ENCODE measurements around the gene CTTNBP2NL.
"Not testable (repeated sequence)": the region's sequence is repeated elsewhere in the genome, so short reads cannot be mapped to it uniquely, and the experiment has no call there.

CTTNBP2NL gene

GRCh38 chr1:112409414-112409813 lies 13.4 kb downstream of the CTTNBP2NL start:
- no peak overlapping the region for H3K4me3 ChIP-seq (ENCODE audit: low read depth, low read length)
- no peak for DNase-seq (ENCODE audit: low read depth)

DNA sequence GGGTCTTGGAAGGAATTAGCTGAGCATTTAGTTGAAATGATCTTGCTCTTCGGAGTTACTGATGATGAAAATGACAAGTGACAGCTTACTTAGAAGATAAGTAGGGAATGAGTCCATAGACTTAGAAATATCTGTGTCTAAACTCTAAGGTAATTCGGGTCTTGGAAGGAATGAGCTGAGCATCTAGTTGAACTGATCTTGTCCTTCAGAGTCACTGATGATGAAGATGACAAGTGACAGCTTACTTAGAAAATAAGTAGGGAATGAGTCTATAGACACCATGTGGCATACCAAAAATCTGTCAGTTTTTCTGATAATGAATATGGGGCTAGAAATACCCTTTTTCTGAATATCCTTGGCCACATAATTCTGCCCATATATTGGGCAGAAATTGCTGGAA lies 14.7 kb downstream of the CTTNBP2NL start:
- H3K4me3 ChIP-seq (ENCODE audit: low read depth, low read length): no peak overlapping the region
- DNase-seq (ENCODE audit: low read depth): no peak

GRCh38 chr1:112417271-112417670 lies 21.3 kb downstream of the CTTNBP2NL start:
- no peak for DNase-seq (ENCODE audit: low read depth)
- H3K4me3 ChIP-seq (ENCODE audit: low read depth, low read length): no peak overlapping the region

DNA sequence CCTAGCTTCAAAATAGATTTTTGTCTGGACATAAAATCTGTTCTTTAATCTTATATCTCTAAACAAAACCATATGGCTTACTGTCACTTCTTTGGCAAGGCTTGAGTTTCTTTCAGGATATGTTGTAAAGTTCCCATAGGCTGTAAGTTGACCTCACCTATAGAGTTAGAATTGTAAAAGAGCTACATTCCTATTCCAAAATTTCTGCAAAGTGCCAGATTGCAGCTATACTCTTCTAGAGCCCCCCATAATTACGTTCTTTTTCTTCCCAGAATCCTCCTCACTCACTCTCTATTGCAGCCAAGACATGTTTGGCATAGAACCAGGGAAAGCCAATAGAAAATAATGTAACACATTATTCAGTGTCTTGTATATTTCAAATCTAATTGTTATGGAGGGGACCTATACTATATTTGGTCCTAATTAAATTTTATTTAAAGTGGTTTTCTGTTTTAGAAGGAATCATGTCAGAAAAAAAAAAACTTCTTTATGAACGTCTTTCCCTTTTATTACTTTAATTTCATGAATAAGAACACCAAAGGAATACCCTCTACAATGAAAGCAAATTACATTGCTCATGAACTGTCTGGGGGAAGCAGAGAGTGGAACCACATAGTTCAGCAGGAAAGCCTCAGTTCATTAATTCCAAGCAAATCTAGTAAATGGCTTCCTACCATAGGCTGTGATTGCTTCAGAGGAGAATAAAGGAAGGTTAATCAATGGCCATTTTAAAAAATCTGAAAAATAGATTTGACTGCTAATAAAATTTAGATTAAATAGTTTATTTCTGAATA lies 22.3 kb downstream of the CTTNBP2NL start:
- H3K4me3 ChIP-seq (ENCODE audit: low read depth, low read length): no peak overlapping the region
- DNase-seq (ENCODE audit: low read depth): no peak

GRCh38 chr1:112423207-112423606 lies 27.2 kb downstream of the CTTNBP2NL start:
- no peak for DNase-seq (ENCODE audit: low read depth)
- H3K4me3 ChIP-seq (ENCODE audit: low read depth, low read length): no peak overlapping the region

- DNase-seq (ENCODE audit: low read depth); H3K4me3 ChIP-seq (ENCODE audit: low read depth, low read length): not testable (repeated sequence)
Observed at GRCh38 chr1:112423666-112424065, 27.7 kb downstream of the CTTNBP2NL start.

- DNase-seq (ENCODE audit: low read depth): no peak
- H3K4me3 ChIP-seq (ENCODE audit: low read depth, low read length): no peak overlapping the region
Observed at GRCh38 chr1:112429749-112430148, 33.7 kb downstream of the CTTNBP2NL start.

- H3K4me3 ChIP-seq (ENCODE audit: low read depth, low read length): no peak overlapping the region
- DNase-seq (ENCODE audit: low read depth): no peak
Observed at GRCh38 chr1:112431038-112431437, 35.0 kb downstream of the CTTNBP2NL start.

- no peak overlapping the region for H3K4me3 ChIP-seq (ENCODE audit: low read depth, low read length)
- no peak for DNase-seq (ENCODE audit: low read depth)
Observed at GRCh38 chr1:112435448-112435847, 39.4 kb downstream of the CTTNBP2NL start.

DNA sequence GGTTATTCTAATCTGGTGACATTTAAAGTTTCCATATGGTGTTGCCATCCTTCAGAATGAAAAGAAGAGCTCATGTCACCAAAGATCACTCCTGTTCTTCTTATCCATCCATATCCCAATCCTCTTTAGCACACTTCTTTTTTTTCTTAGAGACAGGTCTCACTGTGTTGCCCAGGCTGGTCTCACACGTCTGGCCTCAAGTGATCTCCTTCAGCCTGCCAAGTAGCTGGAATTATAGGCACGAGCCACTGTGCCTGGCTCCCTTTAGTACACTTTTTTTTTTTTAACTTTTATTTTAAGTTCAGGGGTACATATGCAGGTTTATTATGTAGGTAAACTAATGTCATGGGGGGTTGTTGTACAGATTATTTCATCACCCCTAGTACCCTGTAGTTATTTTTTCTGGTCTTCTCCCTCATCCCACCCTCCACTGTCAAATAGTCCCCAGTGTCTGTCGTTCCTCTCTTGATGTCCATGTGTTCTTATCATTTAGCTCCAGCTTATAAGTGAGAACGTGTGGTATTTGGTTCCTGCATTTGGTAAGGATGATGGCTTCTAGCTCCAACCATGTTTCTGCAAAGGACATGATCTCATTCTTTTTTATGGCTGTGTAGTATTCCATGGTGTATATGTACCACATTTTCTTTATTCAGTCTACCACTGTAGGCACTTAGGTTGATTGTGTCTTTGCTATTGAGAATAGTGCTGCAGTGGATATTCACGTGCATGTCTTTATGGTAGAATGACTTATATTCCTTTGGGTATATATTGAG lies 40.6 kb downstream of the CTTNBP2NL start:
- no peak overlapping the region for H3K4me3 ChIP-seq (ENCODE audit: low read depth, low read length)
- DNase-seq (ENCODE audit: low read depth): no peak

DNA sequence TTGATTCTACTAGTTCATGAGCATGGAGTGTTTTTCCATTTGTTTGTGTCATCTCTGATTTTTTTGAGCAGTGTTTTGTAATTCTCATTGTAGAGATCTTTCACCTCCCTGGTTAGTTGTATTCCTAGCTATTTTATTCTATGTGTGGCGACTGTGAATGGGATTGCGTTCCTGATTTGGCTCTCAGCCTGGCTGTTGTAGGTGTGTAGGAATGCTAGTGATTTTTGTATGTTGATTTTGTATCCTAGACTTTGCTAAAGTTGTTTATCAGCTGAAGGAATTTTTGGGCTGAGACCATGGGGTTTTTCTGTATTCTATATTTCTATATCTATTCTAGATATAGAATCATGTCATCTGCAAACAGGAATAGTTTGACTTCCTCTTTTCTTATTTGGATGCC lies 42.1 kb downstream of the CTTNBP2NL start:
- H3K4me3 ChIP-seq (ENCODE audit: low read depth, low read length); DNase-seq (ENCODE audit: low read depth): not testable (repeated sequence)

- no peak overlapping the region for H3K4me3 ChIP-seq (ENCODE audit: low read depth, low read length)
- no peak for DNase-seq (ENCODE audit: low read depth)
Observed at GRCh38 chr1:112439592-112439991, 43.6 kb downstream of the CTTNBP2NL start.

DNA sequence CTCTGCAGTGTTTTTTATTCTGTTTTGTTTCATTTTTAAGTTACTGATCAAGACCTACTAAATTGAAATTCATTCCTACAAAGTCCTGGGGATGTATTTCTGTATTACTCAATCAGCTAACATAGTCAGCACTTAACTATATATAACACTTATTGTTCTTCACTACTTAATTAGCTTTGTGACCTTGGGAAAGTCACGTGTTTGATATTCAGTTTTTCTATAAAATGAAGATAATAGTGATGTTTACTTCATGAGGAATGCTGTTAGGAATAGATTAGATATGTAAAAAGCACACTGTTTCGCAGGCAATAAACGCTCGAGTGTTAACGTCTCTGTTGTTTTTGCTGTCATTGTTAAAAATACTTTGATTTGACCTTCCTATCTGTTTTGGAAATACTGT lies 44.6 kb downstream of the CTTNBP2NL start:
- no peak overlapping the region for H3K4me3 ChIP-seq (ENCODE audit: low read depth, low read length)
- no peak for DNase-seq (ENCODE audit: low read depth)

DNA sequence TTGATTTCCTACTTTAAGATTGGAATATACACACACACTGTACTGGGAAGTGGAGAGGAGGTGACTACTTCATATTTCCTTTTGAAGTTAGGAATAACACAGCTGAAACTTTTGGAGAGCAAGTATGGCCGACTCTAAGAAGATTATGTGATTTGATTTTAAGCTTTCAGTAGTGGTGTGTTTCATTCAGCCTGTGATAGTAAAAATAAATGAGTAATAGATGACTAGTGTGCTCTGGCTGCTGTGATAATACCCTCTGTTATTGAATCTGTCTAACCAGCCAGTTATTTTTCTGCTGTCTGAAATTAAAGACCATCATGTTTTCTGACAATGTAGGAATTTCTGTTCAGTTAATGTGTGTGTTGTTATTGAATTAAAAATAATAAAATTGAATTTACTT lies 48.3 kb downstream of the CTTNBP2NL start:
- H3K4me3 ChIP-seq (ENCODE audit: low read depth, low read length): no peak overlapping the region
- no peak for DNase-seq (ENCODE audit: low read depth)

DNA sequence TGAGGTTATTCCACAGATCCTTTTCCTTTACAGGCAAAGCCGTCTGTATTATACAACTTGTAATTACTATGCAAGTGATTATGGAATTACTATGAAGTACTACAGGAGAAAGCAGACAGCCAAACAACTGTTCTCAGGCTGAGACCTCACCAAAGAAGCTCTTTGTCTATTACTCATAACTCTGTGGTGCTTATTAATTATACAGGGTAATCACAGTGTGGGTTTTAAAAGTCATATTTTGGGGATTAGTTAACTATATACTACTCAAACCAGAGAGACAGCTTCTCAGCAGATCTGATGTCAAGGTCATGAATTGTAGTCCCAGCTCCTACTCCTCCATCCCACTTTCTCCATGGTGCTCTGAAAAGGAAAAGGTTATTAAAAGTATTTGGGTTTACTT lies 49.6 kb downstream of the CTTNBP2NL start:
- no peak overlapping the region for H3K4me3 ChIP-seq (ENCODE audit: low read depth, low read length)
- DNase-seq (ENCODE audit: low read depth): no peak

- H3K4me3 ChIP-seq (ENCODE audit: low read depth, low read length): no peak overlapping the region
- no peak for DNase-seq (ENCODE audit: low read depth)
Observed at GRCh38 chr1:112446411-112446810, 50.4 kb downstream of the CTTNBP2NL start.

DNA sequence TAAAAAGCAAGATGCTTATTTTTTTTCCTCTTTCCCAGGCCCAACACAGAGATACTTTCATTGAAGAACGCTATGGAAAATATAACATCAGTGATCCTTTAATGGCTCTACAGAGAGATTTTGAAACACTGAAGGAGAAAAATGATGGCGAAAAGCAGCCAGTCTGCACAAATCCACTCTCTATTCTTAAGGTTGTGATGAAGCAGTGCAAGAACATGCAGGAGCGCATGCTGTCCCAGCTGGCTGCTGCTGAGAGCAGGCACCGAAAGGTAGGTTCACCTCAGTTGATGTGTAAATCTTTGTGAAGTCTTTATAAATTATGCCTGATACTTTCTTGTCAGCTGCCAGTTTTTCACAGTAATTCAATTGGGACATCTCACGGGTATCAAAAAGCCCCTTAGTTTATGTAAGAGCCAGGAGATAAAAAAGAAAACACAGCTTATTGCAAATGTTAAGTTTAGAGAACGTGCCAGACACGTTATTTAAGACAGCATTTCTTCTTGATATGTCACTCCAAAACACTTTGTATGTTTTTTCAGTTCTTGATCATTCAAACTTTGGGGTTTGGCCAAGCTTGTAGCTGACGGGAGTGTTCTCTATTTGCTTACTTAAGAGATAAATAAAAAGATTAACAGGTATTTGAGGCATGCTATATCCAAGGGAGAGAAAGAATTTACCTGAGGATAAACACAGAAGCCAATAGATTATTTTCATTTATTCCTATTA lies 53.1 kb downstream of the CTTNBP2NL start:
- H3K4me3 ChIP-seq (ENCODE audit: low read depth, low read length): no peak overlapping the region
- no peak for DNase-seq (ENCODE audit: low read depth)

DNA sequence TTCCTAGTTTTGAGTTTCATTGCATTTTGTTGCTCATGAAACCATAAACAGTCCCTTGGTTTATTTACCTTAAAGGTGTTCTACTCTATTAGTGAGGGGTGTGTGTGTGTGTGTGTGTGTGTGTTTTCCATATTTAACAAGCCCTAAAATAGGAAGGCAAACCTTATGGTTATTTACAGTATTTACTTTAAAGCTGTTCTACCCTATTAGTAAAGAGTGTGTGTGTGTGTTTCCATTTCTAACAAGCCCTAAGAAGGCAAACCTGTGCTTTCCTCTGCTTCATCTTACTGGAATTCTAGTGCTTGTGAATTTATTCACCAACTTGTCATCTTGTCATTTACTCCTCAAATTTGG lies 53.6 kb downstream of the CTTNBP2NL start:
- H3K4me3 ChIP-seq (ENCODE audit: low read depth, low read length): no peak overlapping the region

DNA sequence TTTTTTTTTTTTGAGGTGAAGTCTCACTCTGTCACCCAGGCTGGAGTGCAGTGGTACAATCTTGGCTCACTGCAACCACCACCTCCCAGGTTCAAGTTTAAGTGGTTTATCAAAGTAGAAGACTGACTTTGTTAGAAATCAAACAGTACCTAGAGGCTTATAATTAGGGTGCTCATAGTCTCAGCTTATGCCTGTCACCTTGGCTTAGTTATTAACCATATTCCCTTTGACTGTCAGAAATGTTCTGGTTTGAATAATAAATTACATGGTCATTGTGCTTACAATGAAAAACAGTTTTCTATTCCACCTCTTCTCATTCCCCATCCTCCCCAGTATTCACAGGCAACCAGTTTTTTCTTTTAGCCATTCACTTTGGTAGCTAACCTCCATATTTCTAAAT lies 54.8 kb downstream of the CTTNBP2NL start:
- H3K4me3 ChIP-seq (ENCODE audit: low read depth, low read length): no peak overlapping the region
- DNase-seq (ENCODE audit: low read depth): no peak

More for the DNA sequence above, 53.6 kb downstream of the CTTNBP2NL start:
- no peak for DNase-seq (ENCODE audit: low read depth)

DNA sequence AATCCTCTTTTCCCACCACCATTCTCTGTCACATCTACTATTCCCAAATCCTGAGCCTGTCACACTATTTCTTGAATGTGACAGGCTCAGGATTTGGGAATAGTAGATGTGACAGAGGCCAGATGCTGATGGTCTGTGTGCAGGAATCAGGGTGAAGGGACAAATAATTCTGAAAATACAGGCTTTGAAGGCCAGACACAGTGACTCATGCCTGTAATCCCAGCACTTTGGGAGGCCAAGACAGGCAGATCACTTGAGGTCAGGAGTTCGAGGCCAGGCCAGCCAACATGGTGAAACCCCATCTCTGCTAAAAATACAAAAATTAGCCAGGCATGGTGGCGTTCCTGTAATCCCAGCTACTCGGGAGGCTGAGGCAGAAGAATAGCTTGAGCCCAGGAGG lies 55.3 kb downstream of the CTTNBP2NL start:
- not testable (repeated sequence) for DNase-seq (ENCODE audit: low read depth); H3K4me3 ChIP-seq (ENCODE audit: low read depth, low read length)
